ENCODE measurements around the gene SLC11A1. TPM values are rescaled to one million over a fixed set of nuclear protein-coding genes. Genes with fewer than 3 reads are reported as not detected.

The SLC11A1 gene
- total and polyA plus RNA-seq, 7 donors = 0.96 to 3.9 (median 2.2) TPM

DNA sequence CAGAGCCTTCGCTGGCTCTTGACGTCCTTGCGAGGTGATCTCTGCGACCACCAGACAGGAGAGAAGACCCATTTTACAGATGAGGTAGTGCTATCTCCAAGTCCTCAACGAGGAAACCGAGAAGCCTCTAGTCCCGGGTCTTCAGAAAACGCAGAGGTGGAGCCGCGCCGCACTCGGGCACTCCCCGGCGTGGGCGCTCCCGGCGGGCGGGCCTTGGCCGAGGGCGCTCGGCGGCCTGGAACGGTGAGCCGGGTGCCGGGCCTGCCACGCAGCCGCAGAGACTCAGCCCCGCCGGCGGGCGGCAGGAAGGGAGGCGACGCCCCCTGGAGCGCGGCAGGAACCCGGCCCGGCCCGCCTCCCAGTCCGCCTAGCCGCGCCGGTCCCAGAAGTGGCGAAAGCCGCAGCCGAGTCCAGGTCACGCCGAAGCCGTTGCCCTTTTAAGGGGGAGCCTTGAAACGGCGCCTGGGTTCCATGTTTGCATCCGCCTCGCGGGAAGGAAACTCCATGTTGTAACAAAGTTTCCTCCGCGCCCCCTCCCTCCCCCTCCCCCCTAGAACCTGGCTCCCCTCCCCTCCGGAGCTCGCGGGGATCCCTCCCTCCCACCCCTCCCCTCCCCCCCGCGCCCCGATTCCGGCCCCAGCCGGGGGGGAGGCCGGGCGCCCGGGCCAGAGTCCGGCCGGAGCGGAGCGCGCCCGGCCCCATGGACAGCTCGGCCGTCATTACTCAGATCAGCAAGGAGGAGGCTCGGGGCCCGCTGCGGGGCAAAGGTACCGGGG lies 17.5 kb downstream of the SLC11A1 start, which contains the start of gene CTDSP1:
CTDSP1 (plus strand) TSS at position 478 of the 776 bp plus-strand sequence; CDS start at position 701, 223 bp downstream.
- H3K4me3 ChIP-seq = peak within 1 kb of the TSS; percentile 91
- no peaks in the 10 kb centered on the region for H3K27me3 ChIP-seq (ENCODE audit: insufficient read depth in 3 of 3, low read length in 2 of 3)
- WGBS, 3 donors = 0 to 1% (median 0%) methylated on average over 46 to 74 of the region's 78 CpGs
- TF ChIP-seq, protein P1, sequence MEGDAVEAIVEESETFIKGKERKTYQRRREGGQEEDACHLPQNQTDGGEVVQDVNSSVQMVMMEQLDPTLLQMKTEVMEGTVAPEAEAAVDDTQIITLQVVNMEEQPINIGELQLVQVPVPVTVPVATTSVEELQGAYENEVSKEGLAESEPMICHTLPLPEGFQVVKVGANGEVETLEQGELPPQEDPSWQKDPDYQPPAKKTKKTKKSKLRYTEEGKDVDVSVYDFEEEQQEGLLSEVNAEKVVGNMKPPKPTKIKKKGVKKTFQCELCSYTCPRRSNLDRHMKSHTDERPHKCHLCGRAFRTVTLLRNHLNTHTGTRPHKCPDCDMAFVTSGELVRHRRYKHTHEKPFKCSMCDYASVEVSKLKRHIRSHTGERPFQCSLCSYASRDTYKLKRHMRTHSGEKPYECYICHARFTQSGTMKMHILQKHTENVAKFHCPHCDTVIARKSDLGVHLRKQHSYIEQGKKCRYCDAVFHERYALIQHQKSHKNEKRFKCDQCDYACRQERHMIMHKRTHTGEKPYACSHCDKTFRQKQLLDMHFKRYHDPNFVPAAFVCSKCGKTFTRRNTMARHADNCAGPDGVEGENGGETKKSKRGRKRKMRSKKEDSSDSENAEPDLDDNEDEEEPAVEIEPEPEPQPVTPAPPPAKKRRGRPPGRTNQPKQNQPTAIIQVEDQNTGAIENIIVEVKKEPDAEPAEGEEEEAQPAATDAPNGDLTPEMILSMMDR (IDR thresholded peaks at IDR 0.05) = no peak
- H3K36me3 ChIP-seq (ENCODE audit: insufficient read depth in 1 of 2, low read depth in 1 of 2) = peaks cover 0 to 34% of the 10 kb centered on the region in 2 donors
- ATAC-seq = peak; percentile 72 to 78 (median 76)
- H3K4me1 ChIP-seq = peaks cover 27% of the 10 kb centered on the region
- H3K9me3 ChIP-seq = no peaks in the 10 kb centered on the region
- intact Hi-C loops (cut with DNase I) = loop anchor here (5.0 to 10.0 kb wide), 4 partner anchors 107 to 775 kb away; partner anchors contain the start of genes CNPPD1 (in 1 of the 2), RETREG2 (in 1 of the 2), SLC23A3 (in 1 of the 2) and TMBIM1 (in 1 of the 2)
- H3K27ac ChIP-seq = peak within 1 kb of the TSS; percentile 99
- peak; percentile 98 to 99 for DNase-seq

DNA sequence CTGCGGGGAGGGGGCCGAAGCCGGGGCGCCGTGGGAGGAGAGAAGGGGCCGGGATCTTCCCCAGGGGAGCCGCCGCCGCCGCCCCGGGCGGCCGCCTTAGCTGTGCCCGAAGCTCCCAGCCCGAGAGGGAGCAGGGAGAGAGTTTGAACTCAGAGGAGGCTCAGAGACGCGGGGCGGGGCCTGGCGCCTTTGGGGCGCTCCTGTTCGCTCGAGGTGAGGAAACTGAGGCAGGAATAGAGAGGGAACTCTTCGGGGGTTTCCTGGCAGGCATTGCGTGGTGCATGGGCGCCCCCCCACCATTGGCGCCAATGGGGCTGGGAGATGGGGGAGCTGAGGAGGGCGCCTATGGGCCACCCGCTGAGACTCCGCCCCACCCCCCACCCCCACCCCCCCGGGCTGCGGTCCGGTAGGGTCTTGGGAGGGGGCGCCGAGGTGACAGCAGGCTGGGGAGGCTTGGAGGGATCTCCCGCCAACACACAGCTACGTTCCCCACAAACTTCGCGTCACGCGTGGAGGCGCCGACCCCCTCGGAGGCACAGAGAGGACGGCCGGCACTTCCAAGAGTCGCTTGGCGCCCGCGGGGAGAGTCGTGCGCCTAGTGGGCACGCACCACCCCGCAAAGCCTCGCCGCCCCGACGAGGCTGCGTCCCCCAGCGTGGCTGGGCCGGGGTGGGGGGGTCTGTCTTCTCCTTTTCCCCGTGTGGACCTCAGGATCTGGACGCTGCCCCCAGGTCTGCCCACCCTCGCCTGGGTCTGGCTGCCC lies 18.3 kb downstream of the SLC11A1 start:
- peaks cover 27% of the 10 kb centered on the region for H3K4me1 ChIP-seq
- peak; percentile 43 to 79 for DNase-seq
- no peaks in the 10 kb centered on the region for H3K27me3 ChIP-seq (ENCODE audit: insufficient read depth in 3 of 3, low read length in 2 of 3)
- peaks cover 0 to 42% of the 10 kb centered on the region in 2 donors for H3K36me3 ChIP-seq (ENCODE audit: insufficient read depth in 1 of 2, low read depth in 1 of 2)
- WGBS, 3 donors = 0 to 2% (median 1%) methylated on average over 43 to 63 of the region's 63 CpGs
- no peaks in the 10 kb centered on the region for H3K9me3 ChIP-seq
- H3K27ac ChIP-seq = peak overlapping the region; percentile 99
- ATAC-seq = peak in 1 of 4 donors; percentile 0
- intact Hi-C loops (cut with DNase I) = loop anchor here in 1 of 2 donors (10.0 kb wide), 1 partner anchor 264 kb away; no protein-coding TSS in a partner anchor
- TF ChIP-seq, protein P1 (IDR thresholded peaks at IDR 0.05) = no peak
- peak overlapping the region; percentile 91 for H3K4me3 ChIP-seq

DNA sequence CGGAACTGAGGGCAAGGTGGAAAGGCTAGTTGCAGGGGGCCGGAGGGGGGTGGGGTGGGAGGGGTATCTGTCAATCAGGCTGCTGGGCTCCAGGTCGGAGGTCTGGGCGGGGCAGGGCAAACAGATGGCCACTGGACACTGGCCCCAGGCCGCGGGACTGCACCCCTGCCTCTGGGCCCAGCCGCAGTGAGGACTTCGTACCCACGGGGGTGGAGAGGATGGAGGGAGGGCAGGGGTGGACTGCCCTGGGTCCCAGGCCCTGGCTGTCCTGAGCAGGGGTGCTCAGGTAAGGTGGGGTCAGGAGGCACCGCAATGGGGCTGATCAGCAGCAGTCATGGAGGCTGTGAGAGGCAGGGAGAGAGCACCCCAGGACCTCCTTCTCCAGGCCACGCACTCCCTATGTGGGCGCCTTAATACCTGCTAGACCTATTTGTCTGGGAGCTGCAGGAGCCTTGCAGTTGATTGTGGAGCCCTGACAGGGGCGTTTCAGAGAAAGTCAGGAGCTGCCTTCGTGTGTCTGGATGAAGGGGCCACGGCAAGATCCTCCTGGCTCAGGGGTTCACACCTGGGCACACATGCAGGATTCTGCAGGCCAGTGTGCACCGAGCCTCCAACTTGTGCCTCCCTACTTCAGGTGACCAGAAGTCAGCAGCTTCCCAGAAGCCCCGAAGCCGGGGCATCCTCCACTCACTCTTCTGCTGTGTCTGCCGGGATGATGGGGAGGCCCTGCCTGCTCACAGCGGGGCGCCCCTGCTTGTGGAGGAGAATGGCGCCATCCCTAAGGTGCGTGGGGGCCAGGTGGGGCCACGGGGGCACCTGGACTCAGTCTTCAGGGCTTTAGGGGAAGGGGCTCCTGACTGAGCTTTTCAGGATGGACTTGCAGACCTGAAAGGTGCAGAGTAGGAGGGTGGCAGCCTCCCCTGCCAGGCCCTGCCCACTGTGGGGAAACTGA lies 19.1 kb downstream of the SLC11A1 start:
- H3K36me3 ChIP-seq (ENCODE audit: insufficient read depth in 1 of 2, low read depth in 1 of 2) = peaks cover 0 to 44% of the 10 kb centered on the region in 2 donors
- no peaks in the 10 kb centered on the region for H3K27me3 ChIP-seq (ENCODE audit: insufficient read depth in 3 of 3, low read length in 2 of 3)
- DNase-seq (no peak), ATAC-seq (no peak)
- peaks cover 34% of the 10 kb centered on the region for H3K4me1 ChIP-seq
- intact Hi-C loops (cut with DNase I) = loop anchor here in 1 of 2 donors (10.0 kb wide), 1 partner anchor 264 kb away; no protein-coding TSS in a partner anchor
- H3K27ac ChIP-seq = peak overlapping the region; percentile 99
- 31 to 39% (median 38%) methylated on average over 22 to 24 of the region's 24 CpGs for WGBS, 3 donors
- TF ChIP-seq, protein P1 (IDR thresholded peaks at IDR 0.05) = no peak
- no peaks in the 10 kb centered on the region for H3K9me3 ChIP-seq
- H3K4me3 ChIP-seq = peak overlapping the region; percentile 91

DNA sequence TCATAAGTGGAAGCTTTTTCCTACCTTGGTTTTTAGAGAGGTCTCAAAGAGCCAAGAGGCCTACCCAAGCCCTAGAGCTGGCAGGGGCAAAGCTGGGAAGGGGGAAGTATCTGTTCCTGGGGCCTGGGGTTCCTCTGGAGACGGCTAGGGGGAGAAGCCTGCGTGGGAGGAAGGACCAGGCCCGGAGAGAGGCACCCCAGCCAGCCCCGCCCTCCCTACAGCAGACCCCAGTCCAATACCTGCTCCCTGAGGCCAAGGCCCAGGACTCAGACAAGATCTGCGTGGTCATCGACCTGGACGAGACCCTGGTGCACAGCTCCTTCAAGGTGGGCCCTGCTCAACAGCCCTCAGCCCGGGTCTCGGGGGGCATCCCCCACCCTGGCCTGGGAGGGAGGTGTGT lies 19.8 kb downstream of the SLC11A1 start:
- TF ChIP-seq, protein P1 (IDR thresholded peaks at IDR 0.05) = no peak
- no peak for ATAC-seq
- Histone ChIP-seq H3K27ac (peak overlapping the region; percentile 9), H3K4me3 (peak overlapping the region; percentile 91), H3K36me3 (ENCODE audit: insufficient read depth in 1 of 2, low read depth in 1 of 2) (peaks cover 0 to 44% of the 10 kb centered on the region in 2 donors), H3K9me3 (no peaks in the 10 kb centered on the region), H3K4me1 (peaks cover 37% of the 10 kb centered on the region), H3K27me3 (ENCODE audit: insufficient read depth in 3 of 3, low read length in 2 of 3) (no peaks in the 10 kb centered on the region)
- DNase-seq = no peak
- intact Hi-C loops (cut with DNase I) = loop anchor here in 1 of 2 donors (2.0 to 10.0 kb wide), 2 partner anchors 167 to 263 kb away; partner anchors contain the start of genes CNOT9 and USP37
- WGBS, 3 donors = 57 to 66% (median 65%) methylated on average over 8 to 9 of the region's 9 CpGs
